Mesenchymal stem cell (in vitro differentiated cells and primary cell): ENCODE measurements around the gene APOA1.

ENCODE experiments used
- DNase-seq: peaks from one replicate; pipeline ENCODE4 v3.0.0-alpha.2; 2013
- H2AFZ ChIP-seq: one replicate; pipeline ENCODE4 v1.6.1; 2013; ENCODE audit warnings: low read depth, mild to moderate bottlenecking, control low read depth, inconsistent platforms, low read length, moderate library complexity
- H2AK5ac ChIP-seq: 2 replicates; pipeline ENCODE4 v1.6.1; 2013; ENCODE audit warnings: low read length, moderate library complexity, mild to moderate bottlenecking, inconsistent platforms; ENCODE audit not compliant: severe bottlenecking
- H2BK120ac ChIP-seq: one replicate; pipeline ENCODE4 v1.6.1; 2013; ENCODE audit warnings: low read depth, mild to moderate bottlenecking, inconsistent platforms, low read length, moderate library complexity
- H2BK12ac ChIP-seq, 2 experiments: one replicate each; pipeline ENCODE4 v1.6.1; 2013; ENCODE audit warnings: inconsistent platforms in 2 of 2, low read length in 2 of 2, mild to moderate bottlenecking in 2 of 2, moderate library complexity in 2 of 2, control low read depth in 1 of 2
- H2BK15ac ChIP-seq: one replicate; pipeline ENCODE4 v1.6.1; 2013; ENCODE audit warnings: mild to moderate bottlenecking, low read depth, inconsistent platforms; ENCODE audit not compliant: poor library complexity, severe bottlenecking
- H2BK5ac ChIP-seq: 2 replicates; pipeline ENCODE4 v1.6.1; 2013; ENCODE audit warnings: low read depth, mild to moderate bottlenecking, low read length, control low read depth, inconsistent platforms; ENCODE audit not compliant: poor library complexity, severe bottlenecking
- H3K14ac ChIP-seq, 2 experiments: one replicate each; pipeline ENCODE4 v1.6.1; 2013; ENCODE audit warnings: inconsistent platforms in 2 of 2, low read length in 2 of 2, control low read depth in 1 of 2, mild to moderate bottlenecking in 1 of 2, moderate library complexity in 1 of 2
- H3K18ac ChIP-seq, 2 experiments: one replicate each; pipeline ENCODE4 v1.6.1; 2013; ENCODE audit warnings: inconsistent platforms in 2 of 2, low read length in 2 of 2, control low read depth in 1 of 2, low read depth in 1 of 2, mild to moderate bottlenecking in 1 of 2
- H3K23ac ChIP-seq, 2 experiments: one replicate each; pipeline ENCODE4 v1.6.1; 2013; ENCODE audit warnings: inconsistent platforms in 2 of 2, low read length in 2 of 2, mild to moderate bottlenecking in 2 of 2, moderate library complexity in 2 of 2, control low read depth in 1 of 2
- H3K27ac ChIP-seq: 2 replicates; pipeline ENCODE4 v1.5.1; 2013; ENCODE audit warnings: mild to moderate bottlenecking, moderate library complexity, low read length, control low read depth, inconsistent platforms; ENCODE audit not compliant: poor library complexity, severe bottlenecking
- H3K27me3 ChIP-seq, 2 experiments: 2 replicates each; pipeline versions ENCODE4 v1.6.1 to v1.7.0; 2013; ENCODE audit warnings: low read length in 2 of 2, mild to moderate bottlenecking in 2 of 2, moderate library complexity in 2 of 2, control low read depth in 1 of 2, inconsistent platforms in 1 of 2; ENCODE audit not compliant: control insufficient read depth in 1 of 2, insufficient read depth in 1 of 2
- H3K36me3 ChIP-seq, 2 experiments: 2 replicates each; pipeline versions ENCODE4 v1.6.1 to v1.7.0; 2013; ENCODE audit warnings: low read length in 2 of 2, control low read depth in 1 of 2, inconsistent platforms in 1 of 2, low read depth in 1 of 2, mild to moderate bottlenecking in 1 of 2; ENCODE audit not compliant: insufficient read depth in 2 of 2, control insufficient read depth in 1 of 2
- H3K4ac ChIP-seq, 2 experiments: one replicate each; pipeline ENCODE4 v1.6.1; 2013; ENCODE audit warnings: inconsistent platforms in 2 of 2, low read length in 2 of 2, mild to moderate bottlenecking in 2 of 2, moderate library complexity in 2 of 2, control low read depth in 1 of 2, low read depth in 1 of 2
- H3K4me1 ChIP-seq: 2 replicates; pipeline ENCODE4 v1.6.1; 2013; ENCODE audit warnings: low read depth, low read length, control low read depth; ENCODE audit not compliant: control insufficient read depth, insufficient read depth
- H3K4me2 ChIP-seq: 2 replicates; pipeline ENCODE4 v1.6.1; 2013; ENCODE audit warnings: low read length, mild to moderate bottlenecking, inconsistent platforms; ENCODE audit not compliant: poor library complexity, severe bottlenecking
- H3K4me3 ChIP-seq, 2 experiments: 2 replicates each; pipeline versions ENCODE4 v1.5.1 to v1.7.0; 2013; ENCODE audit warnings: low read length in 2 of 2, mild to moderate bottlenecking in 2 of 2, control low read depth in 1 of 2, low read depth in 1 of 2; ENCODE audit not compliant: insufficient read depth in 1 of 2
- H3K79me1 ChIP-seq: replicated peaks from 2 replicates; pipeline ENCODE4 v1.6.1; 2013; ENCODE audit warnings: mild to moderate bottlenecking, control low read depth, low read length, inconsistent platforms; ENCODE audit not compliant: poor library complexity, severe bottlenecking
- H3K9ac ChIP-seq: 2 replicates; pipeline ENCODE4 v1.7.0; 2013; ENCODE audit warnings: mild to moderate bottlenecking, low read length, moderate library complexity
- H3K9me3 ChIP-seq: 2 replicates; pipeline ENCODE4 v1.7.0; 2013; ENCODE audit warnings: mild to moderate bottlenecking, low read length; ENCODE audit not compliant: control insufficient read depth
- H4K8ac ChIP-seq: one replicate; pipeline ENCODE4 v1.6.1; 2013; ENCODE audit warnings: inconsistent platforms, mild to moderate bottlenecking, low read length, moderate library complexity
- H4K91ac ChIP-seq: one replicate; pipeline ENCODE4 v1.6.1; 2013; ENCODE audit warnings: mild to moderate bottlenecking, low read length, inconsistent platforms
- WGBS: methylation state at CpG from one replicate; pipeline ENCODE4 v1.1.7; 2013; ENCODE audit warnings: mixed read lengths; 5-methylcytosine and 5-hydroxymethylcytosine counted together

Gene APOA1

GRCh38 chr11:116873381-116873780, 36.0 kb upstream of the APOA1 start:
- Histone ChIP-seq H2BK12ac (no peak overlapping the region), H2AFZ (no peak overlapping the region), H3K18ac (no peak overlapping the region), H3K79me1 (peaks cover 6% of the 10 kb centered on the region), H2AK5ac (no peak overlapping the region), H3K23ac (no peak overlapping the region), H3K4me3 (no peak overlapping the region), H3K27ac (no peak overlapping the region), H2BK120ac (no peak overlapping the region), H2BK5ac (no peak overlapping the region), H3K27me3 (no peaks in the 10 kb centered on the region), H3K4me1 (no peaks in the 10 kb centered on the region), H3K14ac (no peak overlapping the region), H4K8ac (no peak overlapping the region), H3K4ac (no peak overlapping the region), H3K9ac (no peak overlapping the region), H3K36me3 (peaks cover 14 to 68% of the 10 kb centered on the region in 2 experiments), H3K9me3 (no peaks in the 10 kb centered on the region), H3K4me2 (no peak overlapping the region), H2BK15ac (no peak overlapping the region), H4K91ac (no peak overlapping the region)
- 98% methylated on average over 11 of the region's 11 CpGs for WGBS
- DNase-seq, result no peak

GRCh38 chr11:116871248-116871647, 33.8 kb upstream of the APOA1 start:
- Histone ChIP-seq H3K4ac (no peak overlapping the region), H2BK12ac (no peak overlapping the region), H3K4me2 (no peak overlapping the region), H2BK5ac (no peak overlapping the region), H4K8ac (no peak overlapping the region), H3K79me1 (peaks cover 2% of the 10 kb centered on the region), H2BK120ac (no peak overlapping the region), H2AK5ac (no peak overlapping the region), H3K18ac (peak overlapping the region in 1 of 2 experiments; percentile 68), H3K27ac (no peak overlapping the region), H3K23ac (no peak overlapping the region), H3K9ac (peak overlapping the region; percentile 66), H2AFZ (no peak overlapping the region), H3K4me1 (no peaks in the 10 kb centered on the region), H3K4me3 (peak overlapping the region in 1 of 2 experiments; percentile 3), H4K91ac (no peak overlapping the region), H3K9me3 (no peaks in the 10 kb centered on the region), H3K36me3 (peaks cover 18 to 81% of the 10 kb centered on the region in 2 experiments), H3K14ac (no peak overlapping the region), H2BK15ac (no peak overlapping the region), H3K27me3 (no peaks in the 10 kb centered on the region)
- WGBS, result 21% methylated on average over 3 of the region's 3 CpGs
- DNase-seq, result peak; percentile 69

GRCh38 chr11:116870054-116870453, 32.6 kb upstream of the APOA1 start:
- Histone ChIP-seq H3K9me3 (no peaks in the 10 kb centered on the region), H3K18ac (no peak overlapping the region), H3K4ac (no peak overlapping the region), H2AFZ (no peak overlapping the region), H2BK12ac (no peak overlapping the region), H3K27me3 (no peaks in the 10 kb centered on the region), H3K27ac (no peak overlapping the region), H3K9ac (no peak overlapping the region), H4K8ac (no peak overlapping the region), H3K4me3 (no peak overlapping the region), H2BK15ac (no peak overlapping the region), H3K4me1 (no peaks in the 10 kb centered on the region), H2BK120ac (no peak overlapping the region), H3K79me1 (peaks cover 2% of the 10 kb centered on the region), H3K4me2 (no peak overlapping the region), H3K36me3 (peaks cover 16 to 69% of the 10 kb centered on the region in 2 experiments), H3K14ac (no peak overlapping the region), H3K23ac (no peak overlapping the region), H2BK5ac (no peak overlapping the region), H2AK5ac (no peak overlapping the region), H4K91ac (no peak overlapping the region)
- no peak for DNase-seq
- WGBS, result 96% methylated on average over 3 of the region's 3 CpGs

GRCh38 chr11:116869610-116870009, 32.2 kb upstream of the APOA1 start:
- Histone ChIP-seq H4K8ac (no peak overlapping the region), H3K14ac (no peak overlapping the region), H3K4me2 (no peak overlapping the region), H2AK5ac (no peak overlapping the region), H4K91ac (no peak overlapping the region), H3K23ac (no peak overlapping the region), H3K9me3 (no peaks in the 10 kb centered on the region), H2BK12ac (no peak overlapping the region), H2BK15ac (no peak overlapping the region), H3K9ac (no peak overlapping the region), H3K27me3 (no peaks in the 10 kb centered on the region), H2BK5ac (no peak overlapping the region), H3K79me1 (peaks cover 2% of the 10 kb centered on the region), H3K4ac (no peak overlapping the region), H2AFZ (no peak overlapping the region), H3K36me3 (peaks cover 13 to 67% of the 10 kb centered on the region in 2 experiments), H2BK120ac (no peak overlapping the region), H3K18ac (no peak overlapping the region), H3K27ac (no peak overlapping the region), H3K4me3 (no peak overlapping the region), H3K4me1 (no peaks in the 10 kb centered on the region)
- no peak for DNase-seq
- 99% methylated on average over 3 of the region's 4 CpGs for WGBS
